GM23248 (cell line): ENCODE data around the gene SRSF3. TPM values are rescaled to one million over a fixed set of nuclear protein-coding genes. Genes with fewer than 3 reads are reported as not detected.

Source experiments
- DNase-seq: peaks from one replicate; pipeline ENCODE4 v3.0.0-alpha.2; 2015
- H2AFZ ChIP-seq: fragments of 200-600 bp; sonication (generic); 2 replicates; pipeline ENCODE4 v1.6.1; 2016; ENCODE audit warnings: antibody characterized with exemption
- H3F3A ChIP-seq: fragments of 200-600 bp; sonication (generic); 2 replicates; pipeline ENCODE4 v1.6.1; 2016; ENCODE audit warnings: mild to moderate bottlenecking, antibody characterized with exemption, mixed run types; ENCODE audit not compliant: insufficient read depth
- H3K27ac ChIP-seq: fragments of 200-600 bp; sonication (generic); 2 replicates; pipeline ENCODE4 v1.5.1; 2016; ENCODE audit warnings: mild to moderate bottlenecking
- H3K27me3 ChIP-seq: fragments of 200-600 bp; sonication (generic); replicated peaks from 2 replicates; pipeline ENCODE4 v1.6.1; 2016; ENCODE audit warnings: mild to moderate bottlenecking; ENCODE audit not compliant: insufficient read depth
- H3K36me3 ChIP-seq: fragments of 200-600 bp; sonication (generic); 2 replicates; pipeline ENCODE4 v1.6.1; 2016; ENCODE audit warnings: low read depth, mild to moderate bottlenecking
- H3K4me1 ChIP-seq: fragments of 200-600 bp; sonication (generic); 2 replicates; pipeline ENCODE4 v1.6.1; 2016; ENCODE audit warnings: mild to moderate bottlenecking; ENCODE audit not compliant: insufficient read depth
- H3K4me2 ChIP-seq: fragments of 200-600 bp; sonication (generic); one replicate; pipeline ENCODE4 v1.6.1; 2016; ENCODE audit warnings: mild to moderate bottlenecking; ENCODE audit not compliant: unreplicated experiment
- H3K4me3 ChIP-seq: fragments of 200-600 bp; sonication (generic); 2 replicates; pipeline ENCODE4 v1.5.1; 2016; ENCODE audit warnings: mild to moderate bottlenecking
- H3K79me2 ChIP-seq: fragments of 200-600 bp; sonication (generic); 2 replicates; pipeline ENCODE4 v1.6.1; 2016; ENCODE audit warnings: mild to moderate bottlenecking; ENCODE audit not compliant: insufficient read depth
- H3K9ac ChIP-seq: fragments of 200-600 bp; sonication (generic); 2 replicates; pipeline ENCODE4 v1.6.1; 2016; ENCODE audit warnings: mild to moderate bottlenecking
- H3K9me2 ChIP-seq: fragments of 200-600 bp; sonication (generic); 2 replicates; pipeline ENCODE4 v1.6.1; 2016; ENCODE audit warnings: mixed run types, mild to moderate bottlenecking, moderate library complexity; ENCODE audit not compliant: insufficient read depth
- H3K9me3 ChIP-seq: fragments of 200-600 bp; sonication (generic); one replicate; pipeline ENCODE4 v1.6.1; 2017; ENCODE audit warnings: low read depth
- H4K20me1 ChIP-seq: fragments of 200-600 bp; sonication (generic); 2 replicates; pipeline ENCODE4 v1.6.0; 2016; ENCODE audit not compliant: insufficient read depth
- EZH2 ChIP-seq: fragments of 200-600 bp; sonication (generic); IDR thresholded peaks from 2 replicates; pipeline ENCODE4 v1.6.1; 2018; ENCODE audit warnings: antibody characterized with exemption, mild to moderate bottlenecking; ENCODE audit not compliant: insufficient read depth, poor library complexity, severe bottlenecking
- EZH2phosphoT487 ChIP-seq: fragments of 200-600 bp; sonication (generic); IDR thresholded peaks from 2 replicates; pipeline ENCODE4 v1.6.1; 2018; ENCODE audit warnings: antibody characterized with exemption, moderate library complexity, mild to moderate bottlenecking, low read depth; ENCODE audit not compliant: insufficient read depth
- WGBS, 2 experiments: methylation state at CpG; one replicate each; pipeline ENCODE4 v1.1.6; 2015 to 2017; ENCODE audit warnings: low lambda C conversion rate in 2 of 2, low coverage in 1 of 2; ENCODE audit errors: missing lambda C conversion rate in 2 of 2; 5-methylcytosine and 5-hydroxymethylcytosine counted together
- in situ Hi-C: fragments of 300-500 bp; cut with MboI; formaldehyde crosslinking; loops from 2 replicates; pipeline ENCODE4 v1.15.0; 2020
- polyA plus RNA-seq: library from polyadenylated mRNA; unstranded; fragments of >200 nt; fragmentation: Nextera tagmentation; extraction: Ambion mirVana; gene quantifications from 2 replicates; pipeline ENCODE4 v1.2.1, GENCODE V29; 2016
- total RNA-seq: library from RNA; depleted of rRNA; stranded (reverse); fragments of >200 nt; shearing (Covaris generic); gene quantifications from 2 replicates; pipeline ENCODE4 v1.2.3, GENCODE V29; 2014

The SRSF3 gene
- total and polyA plus RNA-seq, 2 experiments from 2014 or later = 171 to 243 TPM

DNA sequence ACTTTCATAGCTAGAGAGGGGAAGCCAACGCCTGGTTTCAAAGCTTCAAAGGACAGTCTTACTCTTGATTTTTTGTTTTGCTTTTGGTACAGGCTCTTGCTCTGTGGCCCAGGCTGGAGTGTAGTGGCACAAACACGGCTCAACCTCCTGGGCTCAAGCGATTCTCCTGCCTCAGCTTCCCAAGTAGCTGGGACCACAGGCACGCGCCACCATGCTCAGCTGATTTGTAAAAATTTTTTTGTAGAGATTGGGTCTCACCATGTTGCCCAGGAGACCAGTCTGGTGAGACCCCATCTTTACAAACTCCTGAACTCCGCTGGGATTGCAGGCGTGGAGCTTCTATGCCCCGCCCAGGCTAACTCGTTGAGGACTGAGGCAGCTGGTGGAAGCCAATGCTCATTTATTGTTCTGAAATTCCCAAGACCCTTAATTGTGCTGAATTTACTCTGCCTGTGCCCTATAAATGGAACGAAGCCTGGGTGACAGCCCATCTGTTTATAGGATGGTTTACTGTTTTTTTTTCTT lies 18.0 kb downstream of the SRSF3 start:
- no peak for DNase-seq
- Histone ChIP-seq H3K36me3 (peaks cover 15% of the 10 kb centered on the region), H3K9me2 (no peaks in the 10 kb centered on the region), H3K27ac (no peak overlapping the region), H3K4me3 (no peak overlapping the region), H3K4me1 (peaks cover 8% of the 10 kb centered on the region), H3K79me2 (peaks cover 16% of the 10 kb centered on the region), H3K4me2 (no peak overlapping the region), H3K9me3 (no peaks in the 10 kb centered on the region), H3K27me3 (no peaks in the 10 kb centered on the region), H4K20me1 (0 out of 2 replicates have a peak, but pooled peaks cover 9% of the 10 kb centered on the region), H3K9ac (no peak overlapping the region), H3F3A (peaks cover 95% of the 10 kb centered on the region), H2AFZ (no peak overlapping the region)
- 88 to 89% methylated on average over 10 of the region's 10 CpGs for WGBS, 2 experiments
- TF ChIP-seq EZH2 (no peak), EZH2phosphoT487 (no peak)
- in situ Hi-C loops = loop anchor here (10.0 kb wide), 1 partner anchor 113 kb away; no protein-coding TSS in a partner anchor

DNA sequence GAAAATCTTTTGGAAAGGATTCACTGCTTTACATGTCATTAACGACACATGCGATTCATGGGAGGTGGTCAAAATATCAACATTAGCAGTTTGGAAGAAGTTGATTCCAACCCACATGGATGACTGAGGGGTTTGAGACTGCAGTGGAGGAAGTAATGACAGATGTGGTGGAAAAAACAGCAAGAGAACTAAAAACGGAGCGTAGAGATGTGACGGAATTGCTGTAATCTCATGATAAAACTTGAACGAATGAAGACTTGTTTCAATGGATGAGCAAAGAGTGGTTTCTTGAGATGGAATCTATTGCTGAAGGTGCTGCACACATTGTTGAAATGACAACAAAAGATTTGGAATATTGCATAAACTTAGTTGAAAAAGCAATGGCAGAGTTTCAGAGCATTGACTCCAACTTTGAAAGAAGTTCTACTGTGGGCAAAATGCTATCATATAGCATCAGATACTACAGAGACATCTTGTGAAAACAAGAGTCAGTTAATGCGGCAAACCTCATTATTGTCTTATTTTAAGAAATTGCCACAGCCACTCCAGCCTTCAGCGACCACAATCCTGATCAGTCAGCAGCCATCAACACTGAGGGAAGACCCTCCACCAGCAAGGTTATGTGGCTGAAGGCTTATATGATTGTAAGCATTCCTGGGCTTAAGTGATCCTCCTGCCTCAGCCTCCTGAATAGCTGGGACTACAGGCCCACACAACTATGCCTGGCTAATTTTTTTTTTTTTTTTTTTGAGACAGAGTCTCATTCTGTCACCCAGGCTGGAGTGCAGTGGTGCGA lies 19.2 kb downstream of the SRSF3 start:
- Histone ChIP-seq H3K9me2 (no peaks in the 10 kb centered on the region), H3K9me3 (no peaks in the 10 kb centered on the region), H2AFZ (no peak overlapping the region), H3K4me1 (peaks cover 10% of the 10 kb centered on the region; the same call in 1 of the 2 replicates), H3K36me3 (peaks cover 3% of the 10 kb centered on the region), H3K27ac (no peak overlapping the region), H3K4me2 (no peak overlapping the region), H3K27me3 (no peaks in the 10 kb centered on the region), H4K20me1 (0 out of 2 replicates have a peak, but pooled peaks cover 5% of the 10 kb centered on the region), H3K79me2 (0 out of 2 replicates have a peak, but pooled peaks cover 3% of the 10 kb centered on the region), H3K4me3 (no peak overlapping the region), H3K9ac (no peak overlapping the region), H3F3A (peaks cover 88% of the 10 kb centered on the region)
- 86 to 89% methylated on average over 9 of the region's 9 CpGs for WGBS, 2 experiments
- in situ Hi-C loops = loop anchor here (10.0 kb wide), 1 partner anchor 111 kb away; no protein-coding TSS in a partner anchor
- no peak for TF ChIP-seq EZH2
- no peak for TF ChIP-seq EZH2phosphoT487
- DNase-seq = no peak

DNA sequence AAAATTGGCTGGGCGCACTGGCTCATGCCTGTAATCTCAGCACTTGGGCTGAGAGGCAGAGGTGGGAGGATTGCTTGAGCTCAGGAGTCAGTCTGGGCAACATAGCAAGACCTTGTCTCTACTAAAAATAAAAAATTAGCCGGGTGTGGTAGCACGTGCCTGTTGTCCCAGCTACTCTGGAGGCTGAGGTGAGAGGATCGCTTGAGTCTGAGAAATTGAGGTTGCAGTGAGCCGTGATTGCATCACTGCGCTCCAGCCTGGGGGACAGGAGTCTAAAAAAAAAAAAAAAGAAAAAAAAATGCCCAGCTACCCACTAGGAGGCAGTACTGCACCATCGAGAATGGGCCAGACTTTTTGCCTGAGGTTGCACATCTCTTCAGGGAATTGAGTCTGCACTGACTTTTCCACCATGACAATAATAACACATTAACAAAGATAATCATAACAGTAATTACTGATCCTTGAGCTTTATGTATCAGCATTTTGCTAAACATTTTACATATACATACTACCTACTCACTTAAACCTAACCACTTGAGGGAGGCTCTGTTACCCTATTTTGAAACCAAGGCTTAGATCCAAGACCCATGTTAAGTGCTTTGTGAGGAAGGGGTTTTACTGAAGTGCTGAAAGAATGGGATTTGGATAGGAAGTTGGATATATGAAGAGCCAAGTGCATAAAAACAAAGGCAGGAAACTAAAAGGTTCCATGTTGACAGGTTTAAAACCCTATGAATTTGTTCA lies 21.0 kb downstream of the SRSF3 start:
- TF ChIP-seq EZH2 = no peak
- TF ChIP-seq EZH2phosphoT487 = no peak
- Histone ChIP-seq H3K27ac (peak overlapping the region; percentile 31; the same call in 1 of the 2 replicates), H3K4me1 (peaks cover 10% of the 10 kb centered on the region; the same call in 1 of the 2 replicates), H3K27me3 (no peaks in the 10 kb centered on the region), H3K4me2 (no peak overlapping the region), H3K9me2 (no peaks in the 10 kb centered on the region), H2AFZ (no peak overlapping the region), H3K9me3 (no peaks in the 10 kb centered on the region), H3K9ac (no peak overlapping the region), H4K20me1 (0 out of 2 replicates have a peak, but pooled peaks cover 5% of the 10 kb centered on the region), H3K79me2 (no peaks in the 10 kb centered on the region), H3F3A (peaks cover 74% of the 10 kb centered on the region), H3K36me3 (no peaks in the 10 kb centered on the region), H3K4me3 (no peak overlapping the region)
- DNase-seq = peak; percentile 84
- WGBS, 2 experiments = 26 to 32% methylated on average over 7 of the region's 7 CpGs
- in situ Hi-C loops = loop anchor here (10.0 kb wide), 1 partner anchor 110 kb away; no protein-coding TSS in a partner anchor

DNA sequence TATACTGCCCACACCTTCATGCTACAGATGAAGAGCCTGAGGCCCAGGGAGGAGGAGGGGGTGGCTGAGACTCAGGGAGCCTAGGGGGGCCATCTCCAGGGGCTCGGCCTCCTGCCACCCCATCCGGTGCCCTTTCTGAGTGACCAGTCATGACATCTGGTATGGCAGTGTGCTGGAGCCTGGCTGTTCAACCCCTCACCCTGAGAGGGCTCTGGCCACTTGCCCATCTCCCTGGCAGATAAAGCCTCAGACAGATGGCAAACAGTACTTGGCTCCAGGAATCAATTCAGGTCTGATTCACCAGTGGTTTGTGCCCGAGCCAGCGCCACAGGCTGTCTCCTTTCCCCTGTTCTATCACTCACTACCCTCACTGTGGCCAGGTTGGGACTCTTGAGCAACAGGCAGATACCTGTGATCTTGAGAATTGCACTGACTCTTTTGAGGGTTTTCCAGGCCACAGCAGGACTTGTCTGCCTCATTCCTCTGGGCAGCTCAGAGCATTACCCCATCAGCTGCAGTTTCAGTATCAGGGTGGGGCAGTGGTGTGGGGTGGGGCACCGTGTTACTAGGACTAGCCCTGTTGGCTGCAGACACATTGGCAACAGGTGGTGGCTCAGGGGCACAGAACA lies 22.8 kb downstream of the SRSF3 start:
- Histone ChIP-seq H3K79me2 (no peaks in the 10 kb centered on the region), H3K4me2 (no peak overlapping the region), H3K4me1 (peaks cover 10% of the 10 kb centered on the region; the same call in 1 of the 2 replicates), H3K4me3 (no peak overlapping the region), H3K27me3 (no peaks in the 10 kb centered on the region), H3F3A (peaks cover 56% of the 10 kb centered on the region), H3K9me3 (no peaks in the 10 kb centered on the region), H3K27ac (peak overlapping the region; percentile 12; the same call in 1 of the 2 replicates), H3K9me2 (no peaks in the 10 kb centered on the region), H3K36me3 (no peaks in the 10 kb centered on the region), H2AFZ (no peak overlapping the region), H4K20me1 (0 out of 2 replicates have a peak, but pooled peaks cover 5% of the 10 kb centered on the region), H3K9ac (no peak overlapping the region)
- WGBS, 2 experiments = 39 to 44% methylated on average over 5 of the region's 5 CpGs
- peak; percentile 68 for DNase-seq
- in situ Hi-C loops = loop anchor here (10.0 kb wide), 1 partner anchor 108 kb away; no protein-coding TSS in a partner anchor
- TF ChIP-seq EZH2 (no peak), EZH2phosphoT487 (no peak)
